ENCODE data around the gene TMEM223. TPM values are rescaled to one million over a fixed set of nuclear protein-coding genes. Genes with fewer than 3 reads are reported as not detected.

TMEM223 gene
- total RNA-seq (2014; rRNA removed; shearing (Covaris generic)): 47.6 and 57.5 TPM in 2 replicates

GRCh38 chr11:62791501-62792201, at the start of gene TMEM223:
Gene TMEM223 (minus strand): TSS chr11:62792006. CDS start chr11:62791994, 12 bp downstream.

GRCh38 chr11:62839050-62839945, 47.5 kb upstream of the TMEM223 start, which contains the start of gene WDR74:
Gene WDR74 (minus strand): TSS chr11:62839590. CDS start chr11:62839570, 20 bp downstream.

GRCh38 chr11:62832336-62833234, 40.8 kb upstream of the TMEM223 start, which contains the start of gene TEX54:
Gene TEX54 (minus strand): TSS chr11:62832841.

GRCh38 chr11:62831520-62832335, 39.9 kb upstream of the TMEM223 start, which contains the start of gene STX5:
Gene STX5 (minus strand): TSS chr11:62832051. CDS start chr11:62831243, 808 bp downstream.

GRCh38 chr11:62805076-62805892, 13.5 kb upstream of the TMEM223 start, which contains the start of gene NXF1:
Gene NXF1 (minus strand): TSS chr11:62805440. CDS start chr11:62805356, 84 bp downstream.

GRCh38 chr11:62787005-62787759, 4.6 kb downstream of the TMEM223 start, which contains the start of gene TMEM179B:
Gene TMEM179B (plus strand): TSS chr11:62787402. CDS start chr11:62787432, 30 bp downstream.

GRCh38 chr11:62771144-62772021, 20.4 kb downstream of the TMEM223 start, which contains the start of gene TAF6L:
Gene TAF6L (plus strand): TSS chr11:62771396. CDS start chr11:62775784, 4,388 bp downstream.

GRCh38 chr11:62753736-62754603, 37.8 kb downstream of the TMEM223 start, which contains the start of gene ZBTB3:
Gene ZBTB3 (minus strand): TSS chr11:62754160. CDS start chr11:62753664, 496 bp downstream.

Small RNA genes lying within 50 kb of the gene (small RNA-seq; reads per million reads assigned to genes)
- not detected for gene MIR6514
- gene RNU6-118P: not detected

Other genes with a start within 250 kb of the TMEM223 start
- 205 and 216 TPM in 2 replicates for gene AHNAK, start 245.2 kb downstream of the TMEM223 start, total RNA-seq (2014; rRNA removed; shearing (Covaris generic))
- gene EEF1G, start 218.1 kb downstream of the TMEM223 start, total RNA-seq (2014; rRNA removed; shearing (Covaris generic)): 2,191 and 2,371 TPM in 2 replicates
- 18.9 and 28.1 TPM in 2 replicates for gene TUT1, start 200.5 kb downstream of the TMEM223 start, total RNA-seq (2014; rRNA removed; shearing (Covaris generic))
- 153 and 165 TPM in 2 replicates for gene MTA2, start 190.1 kb downstream of the TMEM223 start, total RNA-seq (2014; rRNA removed; shearing (Covaris generic))
- 41.0 and 43.7 TPM in 2 replicates for gene EML3, start 179.2 kb downstream of the TMEM223 start, total RNA-seq (2014; rRNA removed; shearing (Covaris generic))
- gene ROM1, start 178.7 kb downstream of the TMEM223 start, total RNA-seq (2014; rRNA removed; shearing (Covaris generic)): 8.4 and 13.0 TPM in 2 replicates
- gene B3GAT3, start 170.0 kb downstream of the TMEM223 start, total RNA-seq (2014; rRNA removed; shearing (Covaris generic)): 84.1 and 103 TPM in 2 replicates
- 234 and 237 TPM in 2 replicates for gene GANAB, start 145.4 kb downstream of the TMEM223 start, total RNA-seq (2014; rRNA removed; shearing (Covaris generic))
- 21.1 and 24.6 TPM in 2 replicates for gene INTS5, start 138.7 kb downstream of the TMEM223 start, total RNA-seq (2014; rRNA removed; shearing (Covaris generic))
- 258 and 334 TPM in 2 replicates for gene C11orf98, start 126.8 kb downstream of the TMEM223 start, total RNA-seq (2014; rRNA removed; shearing (Covaris generic))
- 19.2 and 33.6 TPM in 2 replicates for gene CSKMT, start 126.7 kb downstream of the TMEM223 start, total RNA-seq (2014; rRNA removed; shearing (Covaris generic))
- gene UQCC3, start 120.3 kb downstream of the TMEM223 start, total RNA-seq (2014; rRNA removed; shearing (Covaris generic)): 27.7 and 35.5 TPM in 2 replicates
- 9.0 and 13.3 TPM in 2 replicates for gene LBHD1, start 119.7 kb downstream of the TMEM223 start, total RNA-seq (2014; rRNA removed; shearing (Covaris generic))
- gene UBXN1, start 112.9 kb downstream of the TMEM223 start, total RNA-seq (2014; rRNA removed; shearing (Covaris generic)): 306 and 324 TPM in 2 replicates
- gene LRRN4CL, start 102.5 kb downstream of the TMEM223 start, total RNA-seq (2014; rRNA removed; shearing (Covaris generic)): 0.21 and 0.23 TPM in 2 replicates
- 87.7 and 115 TPM in 2 replicates for gene BSCL2, start 84.6 kb downstream of the TMEM223 start, total RNA-seq (2014; rRNA removed; shearing (Covaris generic))
- gene GNG3, start 84.3 kb downstream of the TMEM223 start, total RNA-seq (2014; rRNA removed; shearing (Covaris generic)): not detected in 2 replicates
- gene HNRNPUL2, start 64.5 kb downstream of the TMEM223 start, total RNA-seq (2014; rRNA removed; shearing (Covaris generic)): 13.6 and 14.1 TPM in 2 replicates
- 37.5 and 48.1 TPM in 2 replicates for gene TTC9C, start 63.5 kb downstream of the TMEM223 start, total RNA-seq (2014; rRNA removed; shearing (Covaris generic))
- 5.0 and 6.7 TPM in 2 replicates for gene ZBTB3, start 37.8 kb downstream of the TMEM223 start, total RNA-seq (2014; rRNA removed; shearing (Covaris generic))
- 143 and 148 TPM in 2 replicates for gene POLR2G, start 30.4 kb downstream of the TMEM223 start, total RNA-seq (2014; rRNA removed; shearing (Covaris generic))
- gene TAF6L, start 20.6 kb downstream of the TMEM223 start, total RNA-seq (2014; rRNA removed; shearing (Covaris generic)): 33.0 and 39.5 TPM in 2 replicates
- 61.4 and 91.5 TPM in 2 replicates for gene TMEM179B, start 4.6 kb downstream of the TMEM223 start, total RNA-seq (2014; rRNA removed; shearing (Covaris generic))
- gene NXF1, start 13.4 kb upstream of the TMEM223 start, total RNA-seq (2014; rRNA removed; shearing (Covaris generic)): 35.6 and 42.9 TPM in 2 replicates
- 33.8 and 38.8 TPM in 2 replicates for gene STX5, start 40.0 kb upstream of the TMEM223 start, total RNA-seq (2014; rRNA removed; shearing (Covaris generic))
- 1.5 TPM in 1 of 2 replicates, not detected in the other for gene TEX54, start 40.8 kb upstream of the TMEM223 start, total RNA-seq (2014; rRNA removed; shearing (Covaris generic))
- 204 and 215 TPM in 2 replicates for gene WDR74, start 47.6 kb upstream of the TMEM223 start, total RNA-seq (2014; rRNA removed; shearing (Covaris generic))
- gene SLC3A2, start 88.9 kb upstream of the TMEM223 start, total RNA-seq (2014; rRNA removed; shearing (Covaris generic)): 739 and 838 TPM in 2 replicates
- gene CHRM1, start 129.4 kb upstream of the TMEM223 start, total RNA-seq (2014; rRNA removed; shearing (Covaris generic)): 0.30 and 0.56 TPM in 2 replicates
- gene SLC22A6, start 193.0 kb upstream of the TMEM223 start, total RNA-seq (2014; rRNA removed; shearing (Covaris generic)): not detected in 2 replicates
- gene SLC22A8, start 223.8 kb upstream of the TMEM223 start, total RNA-seq (2014; rRNA removed; shearing (Covaris generic)): not detected in 2 replicates

All from A375 (cell line).